Gastroesophageal sphincter (tissue), 4 donors: Measurements from ENCODE around the gene HERPUD1. TPM values are rescaled to one million over a fixed set of nuclear protein-coding genes. Genes with fewer than 3 reads are reported as not detected.
A peak's percentile ranks its signal among the peaks of the same experiment; 100 is the strongest.

Experiments used
- ATAC-seq: fragments of 150-250 bp; one replicate; pipeline ENCODE4 v1.9.1; 2016; ENCODE audit warnings: mild to moderate bottlenecking, moderate library complexity
- H3K27ac ChIP-seq, 4 donors: fragments of 200-600 bp; sonication (generic) in 3 of 4; 1 replicate in 3 of 4; 2 replicates in 1 of 4; pipeline ENCODE4 v1.5.1; 2016 to 2019
- H3K27me3 ChIP-seq: fragments of 200-600 bp; sonication (generic); one replicate; pipeline ENCODE4 v1.5.1; 2019
- H3K36me3 ChIP-seq, 2 donors: fragments of 200-600 bp; sonication (generic); one replicate each; pipeline ENCODE4 v1.5.1; 2019; ENCODE audit warnings: control low read depth in 1 of 2
- H3K4me1 ChIP-seq, 3 donors: fragments of 200-600 bp; sonication (generic); 1 replicate in 2 of 3; 2 replicates in 1 of 3; pipeline ENCODE4 v1.5.1; 2016 to 2019; ENCODE audit warnings: control low read depth in 2 of 3
- H3K4me3 ChIP-seq, 2 donors: fragments of 200-600 bp; sonication (generic); one replicate each; pipeline ENCODE4 v1.5.1; 2019; ENCODE audit warnings: mild to moderate bottlenecking in 1 of 2, moderate library complexity in 1 of 2
- H3K9me3 ChIP-seq, 3 donors: fragments of 200-600 bp; sonication (generic); one replicate each; pipeline ENCODE4 v1.5.1; 2017 to 2019; ENCODE audit warnings: control low read depth in 2 of 3
- EP300 ChIP-seq: sonication (generic); formaldehyde crosslinking; IDR thresholded peaks from one replicate; pipeline ENCODE4 v1.6.1; 2017; ENCODE audit warnings: antibody characterized with exemption, mild to moderate bottlenecking
- POLR2A ChIP-seq, 2 donors: fragments of 450-650 bp; IDR thresholded peaks; one replicate each; pipeline ENCODE4 v1.6.1; 2017; ENCODE audit warnings: antibody characterized with exemption in 2 of 2, mild to moderate bottlenecking in 2 of 2, moderate library complexity in 1 of 2
- POLR2AphosphoS5 ChIP-seq: sonication (generic); formaldehyde crosslinking; IDR thresholded peaks from one replicate; pipeline ENCODE4 v1.6.1; 2017; ENCODE audit warnings: antibody characterized with exemption
- WGBS, 2 donors: methylation state at CpG; one replicate each; pipeline ENCODE4 v1.1.5; 2018; ENCODE audit warnings: low coverage in 1 of 2; 5-methylcytosine and 5-hydroxymethylcytosine counted together
- total RNA-seq, 4 donors: library from RNA; depleted of rRNA; stranded (reverse); fragments of >200 nt; gene quantifications; one replicate each; pipeline ENCODE4 v1.1.0, GENCODE V29; 2016
- TF ChIP-seq, protein P1 (sequence below), 4 experiments: fragments of 200-600 bp in 2 of 4; fragments of 450-650 bp in 2 of 4; sonication (generic) in 1 of 4; IDR thresholded peaks; one replicate each; pipeline ENCODE4 v1.5.1; 2017 to 2019; ENCODE audit warnings: antibody characterized with exemption in 4 of 4, mild to moderate bottlenecking in 2 of 4, moderate library complexity in 2 of 4

HERPUD1 gene
- total RNA-seq, 4 donors from 2014 or later = 41.2 to 87.5 (median 79.1) TPM

DNA sequence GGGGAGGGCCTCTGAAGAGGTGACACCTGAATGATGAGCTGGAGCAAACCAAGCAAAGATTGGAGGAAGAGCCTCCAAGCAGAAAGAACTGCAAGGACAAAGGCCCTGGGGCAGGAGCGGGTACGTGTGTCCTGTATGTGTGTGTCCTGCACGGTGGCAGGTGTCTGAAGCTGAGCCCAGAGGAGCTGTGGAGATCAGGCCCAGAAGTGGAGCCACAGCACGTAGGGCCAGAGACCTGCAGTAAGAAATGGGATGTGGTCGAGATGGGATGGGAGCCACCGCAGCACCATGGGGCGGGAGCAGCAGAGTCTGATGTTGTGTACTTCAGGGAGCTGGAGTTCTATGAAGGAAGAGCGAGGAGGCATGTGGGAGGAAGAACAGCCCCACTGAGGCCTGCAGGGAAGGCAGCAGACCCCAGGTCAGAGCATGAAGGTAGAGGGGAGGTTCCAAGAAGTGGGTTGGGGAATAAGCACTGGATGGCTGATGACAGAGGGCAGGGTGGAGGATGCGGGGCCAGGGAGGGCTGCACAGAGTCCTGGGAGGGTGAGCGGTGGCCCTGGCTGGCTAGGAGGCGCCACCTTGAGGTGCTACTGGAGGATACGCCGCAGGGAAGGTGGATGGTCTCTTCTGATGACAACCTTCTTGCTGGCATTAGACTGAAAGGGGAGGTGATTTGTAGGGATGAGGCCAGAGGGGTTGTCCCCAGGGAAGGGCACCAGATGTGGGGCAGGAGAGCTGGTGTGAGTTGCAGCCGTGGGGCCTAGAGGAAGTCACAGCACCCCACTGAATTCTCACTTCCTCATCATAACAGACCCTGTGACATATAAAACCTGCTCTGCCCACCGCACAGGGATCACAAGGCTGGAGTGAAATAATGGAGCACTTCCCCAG, 19.2 kb downstream of the HERPUD1 start:
- no peaks in the 10 kb centered on the region for H3K4me1 ChIP-seq
- H3K27me3 ChIP-seq = no peaks in the 10 kb centered on the region
- H3K27ac ChIP-seq = no peak overlapping the region
- TF ChIP-seq, protein P1, sequence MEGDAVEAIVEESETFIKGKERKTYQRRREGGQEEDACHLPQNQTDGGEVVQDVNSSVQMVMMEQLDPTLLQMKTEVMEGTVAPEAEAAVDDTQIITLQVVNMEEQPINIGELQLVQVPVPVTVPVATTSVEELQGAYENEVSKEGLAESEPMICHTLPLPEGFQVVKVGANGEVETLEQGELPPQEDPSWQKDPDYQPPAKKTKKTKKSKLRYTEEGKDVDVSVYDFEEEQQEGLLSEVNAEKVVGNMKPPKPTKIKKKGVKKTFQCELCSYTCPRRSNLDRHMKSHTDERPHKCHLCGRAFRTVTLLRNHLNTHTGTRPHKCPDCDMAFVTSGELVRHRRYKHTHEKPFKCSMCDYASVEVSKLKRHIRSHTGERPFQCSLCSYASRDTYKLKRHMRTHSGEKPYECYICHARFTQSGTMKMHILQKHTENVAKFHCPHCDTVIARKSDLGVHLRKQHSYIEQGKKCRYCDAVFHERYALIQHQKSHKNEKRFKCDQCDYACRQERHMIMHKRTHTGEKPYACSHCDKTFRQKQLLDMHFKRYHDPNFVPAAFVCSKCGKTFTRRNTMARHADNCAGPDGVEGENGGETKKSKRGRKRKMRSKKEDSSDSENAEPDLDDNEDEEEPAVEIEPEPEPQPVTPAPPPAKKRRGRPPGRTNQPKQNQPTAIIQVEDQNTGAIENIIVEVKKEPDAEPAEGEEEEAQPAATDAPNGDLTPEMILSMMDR (IDR thresholded peaks at IDR 0.05) = peak in 2 of 4 experiments; percentile 39 to 54
- TF ChIP-seq EP300 = no peak
- peaks cover 0 to 23% of the 10 kb centered on the region in 2 donors for H3K36me3 ChIP-seq
- no peak overlapping the region for H3K4me3 ChIP-seq
- H3K9me3 ChIP-seq = no peaks in the 10 kb centered on the region
- no peak for ATAC-seq
- WGBS, 2 donors = 55 to 61% methylated on average over 5 to 12 of the region's 15 CpGs

DNA sequence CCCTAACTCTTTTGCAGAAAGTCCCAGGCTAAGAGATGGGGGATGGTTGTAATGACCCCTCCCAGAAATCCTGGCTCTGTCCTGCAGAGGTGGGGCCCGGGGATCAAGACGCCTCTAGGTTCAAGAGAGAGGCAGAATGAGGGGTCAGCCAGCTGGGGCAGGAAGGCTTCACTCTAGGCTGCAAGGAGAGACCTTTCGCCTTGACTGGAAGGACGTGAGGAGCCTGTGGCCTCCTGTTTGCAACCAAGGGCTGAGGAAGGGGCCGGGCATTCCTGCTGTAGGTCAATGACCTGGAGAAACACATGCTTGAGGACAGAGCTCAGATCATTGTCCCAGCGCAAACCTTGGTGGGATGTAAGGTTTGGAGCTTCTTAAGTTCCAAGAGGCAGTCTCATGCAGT, 21.1 kb downstream of the HERPUD1 start:
- no peak for TF ChIP-seq EP300
- no peak for TF ChIP-seq POLR2AphosphoS5
- no peak for TF ChIP-seq POLR2A (IDR thresholded peaks at IDR 0.05)
- TF ChIP-seq, protein P1 (IDR thresholded peaks at IDR 0.05) = no peak
- H3K27ac ChIP-seq = no peak overlapping the region

DNA sequence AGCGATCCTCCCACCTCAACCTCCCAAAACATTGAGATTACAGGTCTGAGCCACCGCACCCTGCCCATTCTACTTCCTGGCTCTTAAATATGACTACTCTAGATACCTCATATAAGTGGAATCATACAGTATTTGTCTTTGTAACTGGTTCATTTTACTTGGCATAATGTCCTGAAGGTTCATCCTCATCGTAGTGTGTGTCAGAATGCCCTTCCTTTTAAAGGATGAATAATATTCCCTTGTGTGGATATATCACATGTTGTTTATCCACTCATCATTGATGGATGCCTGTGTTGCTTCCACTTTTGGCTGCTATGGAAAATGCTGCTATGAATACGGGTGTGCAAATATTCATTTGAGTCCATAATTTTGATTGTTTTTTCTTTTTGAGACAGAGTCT, 24.1 kb downstream of the HERPUD1 start:
- 83 to 94% methylated on average over 4 of the region's 4 CpGs for WGBS, 2 donors

More for the DNA sequence above, 21.1 kb downstream of the HERPUD1 start:
- H3K4me3 ChIP-seq = no peak overlapping the region
- no peaks in the 10 kb centered on the region for H3K9me3 ChIP-seq
- no peak for ATAC-seq
- H3K27me3 ChIP-seq = no peaks in the 10 kb centered on the region
- H3K4me1 ChIP-seq = no peaks in the 10 kb centered on the region
- WGBS, 2 donors = 100% methylated on average over 1 of the region's 6 CpGs
- H3K36me3 ChIP-seq = peaks cover 0 to 7% of the 10 kb centered on the region in 2 donors

DNA sequence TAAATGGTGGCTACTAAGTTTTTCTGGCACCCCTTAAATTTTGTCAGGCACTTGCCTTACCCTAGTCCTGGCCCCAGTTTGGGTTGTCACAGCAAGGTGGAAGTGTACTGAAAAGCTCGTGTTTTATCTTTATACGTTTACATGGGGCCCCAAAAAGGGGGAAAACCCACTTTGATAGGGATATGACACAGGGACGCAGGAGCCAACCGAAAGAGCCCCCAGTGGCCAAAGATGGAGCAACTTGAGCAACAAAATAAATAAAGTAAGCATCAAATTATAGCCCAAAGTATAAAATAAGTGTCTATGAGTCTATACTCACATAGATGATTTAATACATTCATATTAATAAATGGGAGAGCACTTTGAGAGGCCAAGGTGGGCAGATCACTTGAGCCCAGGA, 24.8 kb downstream of the HERPUD1 start:
- no peak for ATAC-seq
- 69% methylated on average over 4 of the region's 4 CpGs; no CpG with 5 or more reads in 1 of the 2 donors for WGBS, 2 donors
- Histone ChIP-seq H3K9me3 (no peaks in the 10 kb centered on the region), H3K4me3 (no peak overlapping the region), H3K4me1 (peaks cover 0 to 25% (median 1%) of the 10 kb centered on the region in 3 donors), H3K27ac (no peak overlapping the region), H3K36me3 (no peaks in the 10 kb centered on the region), H3K27me3 (no peaks in the 10 kb centered on the region)
- TF ChIP-seq POLR2A (IDR thresholded peaks at IDR 0.05) = no peak
- TF ChIP-seq, protein P1 (IDR thresholded peaks at IDR 0.05) = no peak
- TF ChIP-seq POLR2AphosphoS5 = no peak

More for the DNA sequence above, 24.1 kb downstream of the HERPUD1 start:
- TF ChIP-seq POLR2AphosphoS5 = no peak
- TF ChIP-seq POLR2A (IDR thresholded peaks at IDR 0.05) = no peak
- TF ChIP-seq, protein P1 (IDR thresholded peaks at IDR 0.05) = no peak
- TF ChIP-seq EP300 = no peak
- Histone ChIP-seq H3K4me3 (no peak overlapping the region), H3K36me3 (no peaks in the 10 kb centered on the region), H3K4me1 (peaks cover 0 to 19% (median 0%) of the 10 kb centered on the region in 3 donors), H3K27me3 (no peaks in the 10 kb centered on the region), H3K27ac (no peak overlapping the region), H3K9me3 (no peaks in the 10 kb centered on the region)
- no peak for ATAC-seq
